ENCODE measurements around the gene ACSS1. TPM values are rescaled to one million over a fixed set of nuclear protein-coding genes. Genes with fewer than 3 reads are reported as not detected.

Gene ACSS1
- total RNA-seq, 4 donors from 2014 or later = 38.5 to 55.5 (median 42.2) TPM

- Histone ChIP-seq H3K9me3 (no peaks in the 10 kb centered on the region), H3K27ac (peak overlapping the region; percentile 14 to 96 (median 83)), H3K4me3 (no peak overlapping the region), H3K4me1 (peaks cover 4 to 100% (median 89%) of the 10 kb centered on the region in 4 donors), H3K27me3 (no peaks in the 10 kb centered on the region), H3K36me3 (no peaks in the 10 kb centered on the region)
- 46% methylated on average over 6 of the region's 6 CpGs for WGBS, 2 donors
- TF ChIP-seq CTCF (IDR thresholded peaks at IDR 0.05) (no peak), EP300 (IDR thresholded peaks at IDR 0.05) (no peak), POLR2A (IDR thresholded peaks at IDR 0.05) (no peak)
- DNase-seq (ENCODE audit: low spot score in 2 of 2) = no peak
Measured at GRCh38 chr20:25033265-25033923, 24.5 kb downstream of the ACSS1 start.

GRCh38 chr20:25032478-25033264, 25.3 kb downstream of the ACSS1 start:
- H3K27ac ChIP-seq = peak overlapping the region; percentile 74 to 96 (median 83)
- no peaks in the 10 kb centered on the region for H3K27me3 ChIP-seq
- DNase-seq (ENCODE audit: low spot score in 2 of 2) = peak in 1 of 2 donors; percentile 69
- TF ChIP-seq POLR2A (IDR thresholded peaks at IDR 0.05) (peak; percentile 24 to 25), EP300 (IDR thresholded peaks at IDR 0.05) (peak in 1 of 2 donors; percentile 86), CTCF (IDR thresholded peaks at IDR 0.05) (peak in 4 of 5 experiments; percentile 8 to 42 (median 20))
- no peaks in the 10 kb centered on the region for H3K36me3 ChIP-seq
- peaks cover 4 to 100% (median 85%) of the 10 kb centered on the region in 4 donors for H3K4me1 ChIP-seq
- WGBS, 2 donors = 42 to 46% methylated on average over 28 to 29 of the region's 29 CpGs
- H3K9me3 ChIP-seq = no peaks in the 10 kb centered on the region
- H3K4me3 ChIP-seq = peak overlapping the region in 3 of 4 donors; percentile 6 to 24 (median 10)

GRCh38 chr20:25032065-25032477, 25.9 kb downstream of the ACSS1 start:
- no peaks in the 10 kb centered on the region for H3K9me3 ChIP-seq
- no peaks in the 10 kb centered on the region for H3K36me3 ChIP-seq
- peaks cover 1 to 100% (median 84%) of the 10 kb centered on the region in 4 donors for H3K4me1 ChIP-seq
- no peak for DNase-seq (ENCODE audit: low spot score in 2 of 2)
- peak overlapping the region; percentile 74 to 96 (median 83) for H3K27ac ChIP-seq
- H3K4me3 ChIP-seq = peak overlapping the region in 3 of 4 donors; percentile 6 to 24 (median 10)
- H3K27me3 ChIP-seq = no peaks in the 10 kb centered on the region
- TF ChIP-seq EP300 (IDR thresholded peaks at IDR 0.05) (no peak), CTCF (IDR thresholded peaks at IDR 0.05) (no peak), POLR2A (IDR thresholded peaks at IDR 0.05) (no peak)
- WGBS, 2 donors = 51 to 71% methylated on average over 16 of the region's 16 CpGs

- H3K27ac ChIP-seq = peak overlapping the region; percentile 74 to 96 (median 83)
- TF ChIP-seq EP300 (IDR thresholded peaks at IDR 0.05) (no peak), POLR2A (IDR thresholded peaks at IDR 0.05) (no peak), CTCF (IDR thresholded peaks at IDR 0.05) (no peak)
- 64 to 84% methylated on average over 3 of the region's 3 CpGs for WGBS, 2 donors
- H3K27me3 ChIP-seq = no peaks in the 10 kb centered on the region
- no peaks in the 10 kb centered on the region for H3K9me3 ChIP-seq
- no peak overlapping the region for H3K4me3 ChIP-seq
- no peaks in the 10 kb centered on the region for H3K36me3 ChIP-seq
- DNase-seq (ENCODE audit: low spot score in 2 of 2) = no peak
- H3K4me1 ChIP-seq = peaks cover 0 to 100% (median 79%) of the 10 kb centered on the region in 4 donors
Measured at GRCh38 chr20:25031241-25031640, 26.7 kb downstream of the ACSS1 start.

Data from tibial nerve (tissue), 4 donors.